VCaP (cell line): Measurements from ENCODE around the gene BTF3L4.

Source experiments
- H3K27ac ChIP-seq: fragments of 450-650 bp; 2 replicates; pipeline ENCODE4 v1.5.1; 2017
- CTCF ChIP-seq: fragments of 450-650 bp; conservative IDR thresholded peaks from 2 replicates; pipeline ENCODE4 v1.5.1; 2017; ENCODE audit warnings: mild to moderate bottlenecking, moderate library complexity

BTF3L4 gene

DNA sequence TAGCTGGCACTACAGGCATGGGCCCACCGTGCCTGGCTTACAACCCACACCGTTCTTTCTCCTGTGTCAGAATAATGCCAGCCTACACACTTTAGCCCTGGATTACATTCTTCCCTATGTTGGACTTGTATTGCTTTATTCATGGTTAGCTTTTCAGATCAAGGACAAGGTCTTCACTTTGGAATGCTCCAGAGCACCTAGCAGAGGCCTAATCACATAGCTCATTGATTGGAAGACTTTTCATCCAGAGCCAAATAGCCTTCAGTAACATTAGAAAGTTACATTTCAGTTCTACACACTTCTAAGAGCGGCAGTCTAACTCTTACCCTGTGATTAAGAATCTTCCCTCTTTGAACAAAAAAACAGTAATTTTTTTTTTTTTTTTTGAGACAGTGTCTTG is 56.4 kb downstream of the BTF3L4 start:
- H3K27ac ChIP-seq, result no peak overlapping the region
- TF ChIP-seq CTCF, result no peak

- TF ChIP-seq CTCF, result no peak
- H3K27ac ChIP-seq, result no peak overlapping the region
These were observed 63.4 kb downstream of the BTF3L4 start for GRCh38 chr1:52119301-52120079.

GRCh38 chr1:52122384-52122783 is 66.3 kb downstream of the BTF3L4 start:
- H3K27ac ChIP-seq, result no peak overlapping the region
- no peak for TF ChIP-seq CTCF

- TF ChIP-seq CTCF, result no peak
- H3K27ac ChIP-seq, result no peak overlapping the region
These were observed 67.5 kb downstream of the BTF3L4 start for GRCh38 chr1:52123622-52124021.

DNA sequence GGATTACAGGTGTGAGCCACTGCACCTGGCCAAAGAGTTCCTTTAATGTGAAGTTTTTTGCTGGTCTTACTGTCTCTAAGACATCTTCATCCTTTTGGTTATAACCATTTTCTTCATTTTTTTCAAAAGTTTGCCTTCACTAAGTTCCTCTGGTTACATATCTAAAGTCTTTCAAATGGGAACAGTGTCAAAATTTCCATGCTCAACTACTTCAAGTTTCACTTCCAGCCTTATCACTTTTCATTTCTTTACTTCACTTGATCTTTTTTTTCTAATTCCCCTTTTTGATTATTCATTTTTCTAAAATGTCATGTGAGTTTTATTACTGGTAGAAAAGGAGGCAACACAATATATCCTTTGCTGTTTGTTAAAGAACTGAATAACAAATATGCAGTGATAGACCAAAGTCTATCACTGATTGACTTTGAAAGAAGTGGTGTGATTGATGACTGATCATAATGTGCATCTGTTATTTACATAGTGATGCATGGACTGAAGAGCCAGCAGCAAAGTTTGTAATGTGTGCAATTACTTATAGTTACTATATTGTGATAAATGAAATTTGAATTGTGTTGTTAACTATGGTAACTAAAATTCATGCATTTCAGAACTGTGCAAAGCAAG is 69.8 kb downstream of the BTF3L4 start:
- H3K27ac ChIP-seq, result no peak overlapping the region
- TF ChIP-seq CTCF, result no peak

- no peak overlapping the region for H3K27ac ChIP-seq
- peak; percentile 86 for TF ChIP-seq CTCF
These were observed 71.4 kb downstream of the BTF3L4 start for GRCh38 chr1:52127181-52128180.
